HG03521 (cell line): ENCODE results near the gene FLCN.
"Not testable (repeated sequence)": the region's sequence is repeated elsewhere in the genome, so short reads cannot be mapped to it uniquely, and the experiment has no call there.

Source experiments
- ATAC-seq: cut with Tn5 transposase; IDR thresholded peaks from one replicate; pipeline ENCODE4 v1.9.1; 2021; ENCODE audit warnings: mild to moderate bottlenecking, moderate library complexity; ENCODE audit not compliant: unreplicated experiment

FLCN gene

GRCh38 chr17:17188586-17188985, 48.4 kb downstream of the FLCN start:
- no peak for ATAC-seq

GRCh38 chr17:17186551-17187505, 50.1 kb downstream of the FLCN start:
- ATAC-seq, result no peak

GRCh38 chr17:17186051-17186450, 50.9 kb downstream of the FLCN start:
- ATAC-seq, result no peak

- ATAC-seq, result not testable (repeated sequence)
Observed at GRCh38 chr17:17184985-17185757, 51.8 kb downstream of the FLCN start.

- ATAC-seq, result no peak
Observed at GRCh38 chr17:17183744-17184143, 53.2 kb downstream of the FLCN start.

- ATAC-seq, result no peak
Observed at GRCh38 chr17:17182598-17183136, 54.3 kb downstream of the FLCN start.

- no peak for ATAC-seq
Observed at GRCh38 chr17:17181666-17182597, 55.0 kb downstream of the FLCN start.

GRCh38 chr17:17180741-17181525, 56.0 kb downstream of the FLCN start:
- no peak for ATAC-seq

- no peak for ATAC-seq
Observed at GRCh38 chr17:17180141-17180603, 56.8 kb downstream of the FLCN start.

GRCh38 chr17:17179371-17179827, 57.6 kb downstream of the FLCN start:
- ATAC-seq, result no peak

GRCh38 chr17:17177176-17177575, 59.8 kb downstream of the FLCN start:
- no peak for ATAC-seq

- no peak for ATAC-seq
Observed at GRCh38 chr17:17176341-17176740, 60.6 kb downstream of the FLCN start.

GRCh38 chr17:17175917-17176316, 61.1 kb downstream of the FLCN start:
- ATAC-seq, result no peak

GRCh38 chr17:17175340-17175739, 61.6 kb downstream of the FLCN start:
- no peak for ATAC-seq

- no peak for ATAC-seq
Observed at GRCh38 chr17:17173921-17174320, 63.0 kb downstream of the FLCN start.

- no peak for ATAC-seq
Observed at GRCh38 chr17:17172990-17173389, 64.0 kb downstream of the FLCN start.

- no peak for ATAC-seq
Observed at GRCh38 chr17:17172001-17172939, 64.7 kb downstream of the FLCN start.

GRCh38 chr17:17171186-17171585, 65.8 kb downstream of the FLCN start:
- ATAC-seq, result no peak
